HG03280 (cell line): ENCODE results near the gene MGAT5B.

Experiments
- ATAC-seq: cut with Tn5 transposase; IDR thresholded peaks from one replicate; pipeline ENCODE4 v1.9.1; 2021; ENCODE audit warnings: mild to moderate bottlenecking, moderate library complexity; ENCODE audit not compliant: unreplicated experiment

MGAT5B gene

DNA sequence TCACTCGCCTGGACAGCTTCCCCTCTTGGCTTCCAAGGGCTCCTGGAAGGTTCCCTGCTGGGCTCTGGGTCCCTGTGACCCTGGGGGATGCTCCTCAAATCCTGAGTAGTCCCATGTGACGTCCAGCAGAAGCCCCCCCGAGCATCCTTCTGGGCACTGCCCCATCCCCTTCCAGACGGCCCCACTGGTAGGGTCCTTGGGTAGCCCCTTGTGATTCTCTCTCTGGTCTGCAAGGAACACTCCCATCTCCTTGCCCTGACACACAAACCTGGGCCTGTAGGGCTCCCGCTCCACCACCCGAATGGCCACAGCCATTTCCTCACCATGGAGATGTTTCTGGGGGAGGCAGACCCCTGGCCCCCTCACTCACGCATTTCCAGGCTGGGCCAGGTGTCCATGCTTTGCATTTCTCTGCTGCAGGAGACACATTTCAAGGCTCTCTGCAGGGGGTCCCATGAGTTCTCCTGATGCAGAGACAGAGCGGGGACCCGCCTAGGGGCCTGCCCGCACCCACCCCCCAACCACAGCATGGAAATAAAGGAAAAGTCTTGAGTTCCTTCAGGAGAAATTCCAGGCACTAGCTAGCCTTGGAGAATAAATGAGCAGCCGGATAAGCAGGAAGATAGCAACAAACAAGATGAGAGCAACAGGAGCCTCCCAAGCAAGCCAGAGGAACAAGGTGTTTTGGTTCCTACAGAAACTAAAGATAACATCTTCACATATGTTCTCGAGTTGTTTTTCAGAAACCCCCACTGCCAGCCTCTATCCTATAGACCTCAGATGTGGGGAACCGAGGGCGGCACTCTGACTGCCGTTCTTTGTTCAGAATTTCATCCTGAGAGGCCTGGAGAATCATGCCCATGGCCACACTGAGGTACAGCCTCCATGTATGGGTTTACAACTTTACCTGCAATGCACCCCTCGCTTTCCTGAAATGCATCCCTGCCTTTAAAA is 128.8 kb downstream of the MGAT5B start:
- no peak for ATAC-seq

DNA sequence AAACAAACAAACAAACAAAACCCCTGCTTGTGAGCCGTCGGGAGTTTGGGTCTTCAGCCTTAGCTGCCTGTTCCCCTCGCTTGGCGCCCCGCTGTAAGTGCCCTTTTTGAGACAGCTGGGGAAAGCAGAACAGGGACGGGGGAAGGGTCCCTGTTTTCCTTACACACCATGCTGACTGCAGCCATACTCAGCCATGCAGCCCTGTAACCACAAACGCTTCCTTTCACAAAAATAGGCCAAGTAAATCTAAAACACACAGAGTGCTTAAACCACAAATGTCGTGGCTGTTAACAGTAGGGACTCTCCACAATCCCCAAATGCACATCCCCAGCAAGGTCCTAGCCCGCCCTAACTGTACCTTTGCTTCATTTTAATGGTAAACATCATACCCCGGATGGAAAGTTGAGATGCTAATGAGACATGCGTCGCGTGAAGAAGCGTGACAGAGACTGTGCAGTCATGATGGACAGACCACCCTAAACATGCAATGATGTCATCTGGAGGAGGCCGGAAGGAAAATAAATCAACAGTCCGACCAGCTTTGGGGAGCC is 129.9 kb downstream of the MGAT5B start:
- ATAC-seq, result no peak

DNA sequence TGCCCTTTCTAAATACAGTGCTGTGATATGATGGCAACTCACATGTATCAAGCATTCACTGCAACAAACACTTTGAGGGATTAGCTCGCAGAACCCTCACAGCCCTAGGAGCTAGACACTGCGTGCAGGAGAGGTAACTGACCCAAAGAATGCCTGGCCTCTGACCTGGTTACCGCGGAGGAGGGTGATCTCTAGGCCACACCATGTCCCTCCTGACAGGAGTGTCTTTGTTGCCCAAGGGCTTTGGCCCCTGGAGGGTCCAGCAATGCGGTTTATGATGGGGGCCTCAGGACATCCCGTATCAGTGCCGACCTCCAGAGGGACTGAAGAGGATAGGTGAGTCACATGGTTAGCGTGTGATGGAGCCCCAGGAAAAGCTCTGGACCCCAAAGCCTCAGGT is 130.6 kb downstream of the MGAT5B start:
- ATAC-seq, result no peak
